Osteoblast (primary cell): ENCODE data around the gene PVR. TPM values are rescaled to one million over a fixed set of nuclear protein-coding genes. Genes with fewer than 3 reads are reported as not detected.

Experiments
- DNase-seq: peaks from one replicate; pipeline ENCODE4 v3.0.0; 2011; ENCODE audit warnings: low spot score, mixed read lengths; ENCODE audit not compliant: insufficient read length; ENCODE audit errors: missing footprints
- H2AFZ ChIP-seq: 2 replicates; pipeline ENCODE4 v1.6.0; 2011; ENCODE audit warnings: mild to moderate bottlenecking, low read length
- H3K27ac ChIP-seq: 2 replicates; pipeline ENCODE4 v1.5.1; 2011; ENCODE audit warnings: mild to moderate bottlenecking, low read depth, low read length, moderate library complexity
- H3K27me3 ChIP-seq: 2 replicates; pipeline ENCODE4 v1.6.0; 2012; ENCODE audit warnings: mild to moderate bottlenecking, control low read depth, inconsistent platforms, low read length, moderate library complexity; ENCODE audit not compliant: insufficient read depth
- H3K36me3 ChIP-seq: 2 replicates; pipeline ENCODE4 v1.5.1; 2011; ENCODE audit warnings: mild to moderate bottlenecking, low read length, control low read depth, moderate library complexity; ENCODE audit not compliant: insufficient read depth
- H3K4me1 ChIP-seq: 2 replicates; pipeline ENCODE4 v1.5.1; 2011; ENCODE audit warnings: mild to moderate bottlenecking, low read length, control low read depth, moderate library complexity; ENCODE audit not compliant: insufficient read depth
- H3K4me2 ChIP-seq: 2 replicates; pipeline ENCODE4 v1.6.0; 2011; ENCODE audit warnings: mild to moderate bottlenecking, low read length; ENCODE audit not compliant: insufficient read depth
- H3K4me3 ChIP-seq: fragments of 200-600 bp; sonication (generic); 3 replicates; pipeline ENCODE4 v1.5.1; 2012; ENCODE audit warnings: mild to moderate bottlenecking, low read length, inconsistent platforms; ENCODE audit not compliant: insufficient read depth
- H3K79me2 ChIP-seq: 2 replicates; pipeline ENCODE4 v1.6.0; 2012; ENCODE audit warnings: mild to moderate bottlenecking, low read length, control low read depth, inconsistent platforms; ENCODE audit not compliant: insufficient read depth
- H3K9me3 ChIP-seq: 2 replicates; pipeline ENCODE4 v1.5.1; 2011; ENCODE audit warnings: low read depth, low read length, control low read depth
- H4K20me1 ChIP-seq: 2 replicates; pipeline ENCODE4 v1.6.0; 2012; ENCODE audit warnings: mild to moderate bottlenecking, low read length, control low read depth; ENCODE audit not compliant: insufficient read depth
- total RNA-seq: library from RNA; depleted of rRNA; stranded (reverse); fragments of >200 nt; gene quantifications from 2 replicates; pipeline ENCODE4 v1.2.3, GENCODE V29; 2012
- TF ChIP-seq, protein P1 (sequence below): IDR thresholded peaks from 2 replicates; pipeline ENCODE4 v1.5.1; 2011; ENCODE audit warnings: mild to moderate bottlenecking, low read depth, low read length, moderate library complexity; ENCODE audit errors: extremely low read depth

PVR gene
- total RNA-seq, 1 donor, result 53.6 TPM

DNA sequence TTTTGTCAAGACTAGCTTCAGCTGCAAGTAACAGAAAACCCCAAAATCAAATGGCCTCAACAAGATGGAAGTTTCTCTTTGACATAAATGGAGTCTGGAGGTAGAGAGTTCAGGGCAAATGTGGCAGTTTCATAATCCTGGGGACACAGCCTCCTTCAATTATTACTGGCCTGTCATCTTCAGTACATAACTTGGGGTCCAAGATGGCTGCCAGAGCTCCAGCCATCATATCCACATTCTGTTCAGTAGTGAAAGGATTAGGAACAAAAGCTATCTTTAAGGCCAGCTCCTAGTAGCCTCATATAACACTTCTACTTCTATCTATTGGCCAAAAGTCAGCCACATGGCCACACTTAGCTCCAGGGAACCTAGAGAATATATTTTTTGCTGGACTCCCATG, 45.4 kb upstream of the PVR start:
- Histone ChIP-seq H4K20me1 (no peaks in the 10 kb centered on the region), H3K4me3 (no peak overlapping the region), H3K4me2 (no peak overlapping the region), H3K79me2 (no peaks in the 10 kb centered on the region), H3K27me3 (no peaks in the 10 kb centered on the region), H3K36me3 (no peaks in the 10 kb centered on the region), H3K27ac (no peak overlapping the region), H3K9me3 (no peaks in the 10 kb centered on the region), H3K4me1 (peaks cover 6% of the 10 kb centered on the region), H2AFZ (no peak overlapping the region)
- TF ChIP-seq, protein P1, sequence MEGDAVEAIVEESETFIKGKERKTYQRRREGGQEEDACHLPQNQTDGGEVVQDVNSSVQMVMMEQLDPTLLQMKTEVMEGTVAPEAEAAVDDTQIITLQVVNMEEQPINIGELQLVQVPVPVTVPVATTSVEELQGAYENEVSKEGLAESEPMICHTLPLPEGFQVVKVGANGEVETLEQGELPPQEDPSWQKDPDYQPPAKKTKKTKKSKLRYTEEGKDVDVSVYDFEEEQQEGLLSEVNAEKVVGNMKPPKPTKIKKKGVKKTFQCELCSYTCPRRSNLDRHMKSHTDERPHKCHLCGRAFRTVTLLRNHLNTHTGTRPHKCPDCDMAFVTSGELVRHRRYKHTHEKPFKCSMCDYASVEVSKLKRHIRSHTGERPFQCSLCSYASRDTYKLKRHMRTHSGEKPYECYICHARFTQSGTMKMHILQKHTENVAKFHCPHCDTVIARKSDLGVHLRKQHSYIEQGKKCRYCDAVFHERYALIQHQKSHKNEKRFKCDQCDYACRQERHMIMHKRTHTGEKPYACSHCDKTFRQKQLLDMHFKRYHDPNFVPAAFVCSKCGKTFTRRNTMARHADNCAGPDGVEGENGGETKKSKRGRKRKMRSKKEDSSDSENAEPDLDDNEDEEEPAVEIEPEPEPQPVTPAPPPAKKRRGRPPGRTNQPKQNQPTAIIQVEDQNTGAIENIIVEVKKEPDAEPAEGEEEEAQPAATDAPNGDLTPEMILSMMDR, result no peak
- no peak for DNase-seq

- Histone ChIP-seq H3K9me3 (no peaks in the 10 kb centered on the region), H3K4me3 (no peak overlapping the region), H3K27ac (no peak overlapping the region), H3K4me2 (no peak overlapping the region), H3K79me2 (no peaks in the 10 kb centered on the region), H4K20me1 (no peaks in the 10 kb centered on the region), H3K4me1 (peaks cover 11% of the 10 kb centered on the region), H3K27me3 (no peaks in the 10 kb centered on the region), H3K36me3 (no peaks in the 10 kb centered on the region), H2AFZ (no peak overlapping the region)
- no peak for DNase-seq
- TF ChIP-seq, protein P1, result no peak
These were observed 44.8 kb upstream of the PVR start for GRCh38 chr19:44598880-44599279.

DNA sequence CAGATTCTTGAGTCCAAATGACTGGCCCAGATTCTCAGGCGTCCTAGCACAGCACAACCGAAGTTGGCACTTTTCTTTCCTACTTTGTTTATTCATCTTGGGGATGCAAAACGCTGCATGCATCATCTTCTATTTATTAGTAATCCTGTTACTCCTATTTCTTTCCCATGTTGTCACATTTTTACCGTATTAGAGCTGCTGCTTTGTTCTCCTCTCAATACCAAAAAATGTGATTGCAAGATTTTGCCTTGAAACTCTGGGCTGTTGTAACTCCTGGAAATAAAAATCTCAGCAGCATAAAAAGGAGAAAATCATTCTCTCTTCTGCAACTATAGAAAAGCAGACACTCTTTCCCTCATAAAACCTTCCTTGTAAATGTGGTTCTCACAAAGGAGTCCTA, 43.2 kb upstream of the PVR start:
- peaks cover 16% of the 10 kb centered on the region for H3K4me1 ChIP-seq
- no peak for DNase-seq
- H3K36me3 ChIP-seq, result no peaks in the 10 kb centered on the region
- H3K79me2 ChIP-seq, result no peaks in the 10 kb centered on the region
- no peak overlapping the region for H3K4me3 ChIP-seq
- no peaks in the 10 kb centered on the region for H3K27me3 ChIP-seq
- no peaks in the 10 kb centered on the region for H4K20me1 ChIP-seq
- TF ChIP-seq, protein P1, result no peak
- H2AFZ ChIP-seq, result no peak overlapping the region
- H3K9me3 ChIP-seq, result no peaks in the 10 kb centered on the region
- H3K4me2 ChIP-seq, result no peak overlapping the region
- H3K27ac ChIP-seq, result no peak overlapping the region

DNA sequence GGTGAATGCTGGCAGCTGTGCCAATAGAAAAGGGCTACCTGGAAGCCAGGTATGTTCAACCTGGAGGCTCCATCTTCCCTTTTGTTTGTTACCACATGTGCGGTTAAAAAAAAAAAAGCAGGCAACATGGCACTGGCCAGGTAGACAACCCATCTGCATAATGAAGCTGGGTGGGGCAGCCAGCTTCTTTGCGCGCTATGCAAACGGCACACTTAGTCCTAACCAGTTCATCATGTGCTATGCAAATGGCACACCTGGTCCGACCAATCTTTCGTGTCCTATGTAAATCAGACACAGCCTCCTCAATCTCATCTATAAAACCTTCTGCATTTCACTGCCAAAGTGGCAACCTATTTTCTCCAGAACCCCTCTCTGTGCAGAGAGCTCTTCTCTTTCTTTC, 41.6 kb upstream of the PVR start:
- no peak for DNase-seq
- TF ChIP-seq, protein P1, result no peak

More for the DNA sequence above, 41.6 kb upstream of the PVR start:
- Histone ChIP-seq H3K27me3 (no peaks in the 10 kb centered on the region), H3K27ac (no peak overlapping the region), H2AFZ (no peak overlapping the region), H3K4me2 (no peak overlapping the region), H3K4me1 (peaks cover 19% of the 10 kb centered on the region), H3K4me3 (no peak overlapping the region), H4K20me1 (no peaks in the 10 kb centered on the region), H3K79me2 (no peaks in the 10 kb centered on the region), H3K9me3 (no peaks in the 10 kb centered on the region), H3K36me3 (no peaks in the 10 kb centered on the region)
